Thoracic aorta (tissue), 2 donors: ENCODE results near the gene NFYC. TPM values are rescaled to one million over a fixed set of nuclear protein-coding genes. Genes with fewer than 3 reads are reported as not detected.

Experiments used
- ATAC-seq: fragments of 150-250 bp; one replicate; pipeline ENCODE4 v1.8.0; 2017; ENCODE audit warnings: low read depth; ENCODE audit not compliant: insufficient number of reproducible peaks, low FRiP score
- DNase-seq: peaks from one replicate; pipeline ENCODE4 v3.0.0-alpha.2; 2020; ENCODE audit warnings: low spot score
- H3K27ac ChIP-seq, 2 donors: fragments of 200-600 bp; sonication (generic); 1 replicate in 1 of 2; 2 replicates in 1 of 2; pipeline ENCODE4 v1.5.1; 2016; ENCODE audit warnings: mild to moderate bottlenecking in 2 of 2, moderate library complexity in 2 of 2
- H3K27me3 ChIP-seq: fragments of 200-600 bp; sonication (generic); replicated peaks from 2 replicates; pipeline ENCODE4 v1.6.0; 2016; ENCODE audit warnings: mild to moderate bottlenecking; ENCODE audit not compliant: insufficient read depth
- H3K36me3 ChIP-seq: fragments of 200-600 bp; sonication (generic); one replicate; pipeline ENCODE4 v1.5.1; 2016
- H3K4me1 ChIP-seq, 2 donors: fragments of 200-600 bp; sonication (generic); 1 replicate in 1 of 2; 2 replicates in 1 of 2; pipeline versions ENCODE4 v1.5.1 to v1.6.0; 2016; ENCODE audit warnings: low read depth in 2 of 2, mild to moderate bottlenecking in 1 of 2; ENCODE audit not compliant: control insufficient read depth in 1 of 2
- H3K4me3 ChIP-seq: fragments of 200-600 bp; sonication (generic); 2 replicates; pipeline ENCODE4 v1.5.1; 2016; ENCODE audit warnings: mild to moderate bottlenecking
- H3K9me3 ChIP-seq: fragments of 200-600 bp; sonication (generic); 2 replicates; pipeline ENCODE4 v1.5.1; 2016
- total RNA-seq, 2 donors: library from RNA; depleted of rRNA; stranded (reverse); fragments of >200 nt; gene quantifications; one replicate each; pipeline versions ENCODE4 v1.1.0 to v1.2.3, GENCODE V29; 2016
- TF ChIP-seq, protein P1 (sequence below): fragments of 200-600 bp; sonication (generic); IDR thresholded peaks from one replicate; pipeline ENCODE4 v1.5.1; 2019; ENCODE audit warnings: antibody characterized with exemption

Gene NFYC
- total RNA-seq, 2 donors from 2014 or later, result 38.9 to 40.6 TPM

DNA sequence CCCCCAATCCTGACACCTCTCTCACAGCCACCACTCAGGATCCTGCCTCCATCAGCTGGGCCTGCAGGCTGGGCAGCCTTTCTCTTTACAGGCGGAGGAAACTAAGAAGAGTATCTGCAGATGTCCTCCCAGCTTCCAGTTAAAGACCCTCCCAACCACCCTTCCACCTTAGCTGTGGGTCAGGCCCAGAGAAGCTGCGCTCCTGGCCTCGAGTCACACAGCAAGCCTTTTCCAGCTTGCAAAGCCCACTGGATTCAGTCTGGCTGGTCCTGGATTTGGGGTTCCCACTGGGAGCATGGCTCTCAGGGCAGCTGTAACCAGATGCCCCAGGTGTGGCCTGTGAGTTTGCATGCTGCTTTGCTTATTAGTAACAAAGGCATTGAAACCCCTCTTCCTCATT lies 111.9 kb downstream of the NFYC start:
- ATAC-seq (no peak), DNase-seq (no peak)
- Histone ChIP-seq H3K27ac (peak overlapping the region; percentile 74 to 83), H3K4me3 (no peak overlapping the region), H3K36me3 (no peaks in the 10 kb centered on the region), H3K27me3 (no peaks in the 10 kb centered on the region), H3K4me1 (peaks cover 43 to 72% of the 10 kb centered on the region in 2 donors), H3K9me3 (no peaks in the 10 kb centered on the region)
- TF ChIP-seq, protein P1, sequence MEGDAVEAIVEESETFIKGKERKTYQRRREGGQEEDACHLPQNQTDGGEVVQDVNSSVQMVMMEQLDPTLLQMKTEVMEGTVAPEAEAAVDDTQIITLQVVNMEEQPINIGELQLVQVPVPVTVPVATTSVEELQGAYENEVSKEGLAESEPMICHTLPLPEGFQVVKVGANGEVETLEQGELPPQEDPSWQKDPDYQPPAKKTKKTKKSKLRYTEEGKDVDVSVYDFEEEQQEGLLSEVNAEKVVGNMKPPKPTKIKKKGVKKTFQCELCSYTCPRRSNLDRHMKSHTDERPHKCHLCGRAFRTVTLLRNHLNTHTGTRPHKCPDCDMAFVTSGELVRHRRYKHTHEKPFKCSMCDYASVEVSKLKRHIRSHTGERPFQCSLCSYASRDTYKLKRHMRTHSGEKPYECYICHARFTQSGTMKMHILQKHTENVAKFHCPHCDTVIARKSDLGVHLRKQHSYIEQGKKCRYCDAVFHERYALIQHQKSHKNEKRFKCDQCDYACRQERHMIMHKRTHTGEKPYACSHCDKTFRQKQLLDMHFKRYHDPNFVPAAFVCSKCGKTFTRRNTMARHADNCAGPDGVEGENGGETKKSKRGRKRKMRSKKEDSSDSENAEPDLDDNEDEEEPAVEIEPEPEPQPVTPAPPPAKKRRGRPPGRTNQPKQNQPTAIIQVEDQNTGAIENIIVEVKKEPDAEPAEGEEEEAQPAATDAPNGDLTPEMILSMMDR, result no peak

DNA sequence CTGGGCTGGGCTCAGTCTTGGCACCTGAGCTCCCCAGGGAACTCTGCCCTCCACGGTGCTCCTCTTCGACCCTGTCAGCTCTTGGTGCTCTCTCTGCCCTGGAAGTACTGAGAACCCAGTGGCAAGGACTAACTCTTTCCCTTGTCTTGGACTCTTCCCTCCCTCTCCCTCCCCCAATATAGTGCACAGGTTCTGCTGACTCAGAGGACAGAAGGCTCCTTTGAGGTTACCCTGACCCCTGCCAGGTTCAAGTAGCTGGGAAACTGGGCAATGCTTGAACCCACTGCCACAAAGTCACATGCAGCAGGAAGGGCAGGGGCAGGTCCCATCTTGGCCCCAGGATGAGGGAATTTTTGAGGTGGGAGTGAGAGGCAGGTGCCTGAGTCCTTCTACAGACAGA lies 112.4 kb downstream of the NFYC start:
- no peaks in the 10 kb centered on the region for H3K27me3 ChIP-seq
- no peaks in the 10 kb centered on the region for H3K9me3 ChIP-seq
- H3K4me1 ChIP-seq, result peaks cover 44 to 72% of the 10 kb centered on the region in 2 donors

DNA sequence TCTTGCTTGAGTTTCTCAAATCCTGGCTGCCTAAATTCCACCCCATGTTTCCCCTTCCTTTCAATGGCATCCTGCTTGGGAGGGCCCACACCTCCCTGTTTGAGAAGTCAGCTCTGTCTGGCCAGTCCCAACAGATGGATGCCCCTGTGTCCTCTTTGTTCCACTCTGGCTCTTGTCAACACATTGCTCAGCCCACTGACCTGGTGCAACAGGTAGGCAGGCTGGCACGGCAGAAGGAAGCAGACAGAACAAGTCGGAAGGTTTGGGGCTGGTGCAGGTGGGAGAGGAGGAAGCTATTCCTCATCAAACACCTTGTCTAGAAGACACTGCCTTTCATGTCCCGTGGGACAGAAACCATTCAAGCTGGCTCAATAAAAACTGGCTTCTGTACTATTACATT lies 114.7 kb downstream of the NFYC start:
- H3K27me3 ChIP-seq, result no peaks in the 10 kb centered on the region
- no peaks in the 10 kb centered on the region for H3K9me3 ChIP-seq
- no peak overlapping the region for H3K4me3 ChIP-seq
- TF ChIP-seq, protein P1, result no peak
- peaks cover 34 to 53% of the 10 kb centered on the region in 2 donors for H3K4me1 ChIP-seq
- H3K27ac ChIP-seq, result peak overlapping the region; percentile 71 to 82
- no peak for ATAC-seq
- DNase-seq, result no peak
- no peaks in the 10 kb centered on the region for H3K36me3 ChIP-seq

More for the DNA sequence above, 112.4 kb downstream of the NFYC start:
- Histone ChIP-seq H3K4me3 (no peak overlapping the region), H3K36me3 (no peaks in the 10 kb centered on the region), H3K27ac (peak overlapping the region in 1 of 2 donors; percentile 83)
- TF ChIP-seq, protein P1, result no peak
- ATAC-seq (no peak), DNase-seq (no peak)

DNA sequence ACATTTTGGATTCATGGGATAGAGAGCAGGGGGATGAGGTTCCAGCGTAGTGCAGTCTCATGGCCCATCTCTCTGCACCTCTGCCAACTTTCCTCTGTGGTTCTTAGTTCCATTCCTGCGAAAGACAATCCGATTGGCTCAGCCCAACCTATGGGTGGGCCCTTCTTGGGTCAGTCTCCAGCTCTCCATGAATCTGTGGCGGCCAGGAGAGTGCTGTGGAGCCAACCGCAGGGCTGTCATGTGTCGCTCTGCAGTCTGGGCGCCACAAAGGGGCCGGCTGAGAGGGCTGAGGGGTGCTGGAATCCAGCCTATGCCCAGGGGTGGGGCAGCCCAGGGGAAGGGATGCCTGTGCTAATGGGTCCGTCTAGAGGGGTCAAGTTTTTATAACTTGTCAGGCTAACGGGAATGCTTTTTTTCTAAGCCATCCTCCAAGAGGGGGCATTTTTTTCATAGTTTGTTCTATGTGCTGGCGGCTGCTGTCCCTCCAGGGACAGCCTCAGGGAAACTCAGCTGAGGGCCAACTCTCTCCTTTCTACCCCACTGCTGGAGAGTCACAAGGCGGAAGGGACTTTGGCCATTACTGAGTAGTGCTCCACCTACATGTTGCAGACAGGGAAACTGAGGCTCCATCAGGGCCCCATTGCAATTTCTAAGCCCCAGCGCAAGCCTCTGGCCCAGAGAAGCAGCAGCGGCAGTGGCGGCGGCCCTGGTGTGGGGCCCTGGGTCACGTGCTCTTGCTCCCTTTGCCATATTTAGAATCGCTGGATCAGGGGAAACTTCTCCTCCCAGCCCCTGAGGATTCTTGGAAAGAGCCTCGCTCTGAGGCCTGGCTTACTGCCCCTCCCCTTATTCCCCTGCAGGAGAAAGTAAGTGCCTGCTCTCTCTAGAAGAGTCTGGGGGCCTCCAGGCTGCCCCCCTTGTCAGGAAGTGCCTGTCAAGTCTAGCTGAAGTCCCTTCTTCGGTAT lies 115.5 kb downstream of the NFYC start:
- Histone ChIP-seq H3K27me3 (no peaks in the 10 kb centered on the region), H3K27ac (peak overlapping the region; percentile 71 to 82), H3K4me3 (peak overlapping the region; percentile 54), H3K36me3 (no peaks in the 10 kb centered on the region), H3K9me3 (no peaks in the 10 kb centered on the region), H3K4me1 (peaks cover 28 to 45% of the 10 kb centered on the region in 2 donors)
- TF ChIP-seq, protein P1, result no peak
- no peak for DNase-seq
- ATAC-seq, result peak; percentile 33

DNA sequence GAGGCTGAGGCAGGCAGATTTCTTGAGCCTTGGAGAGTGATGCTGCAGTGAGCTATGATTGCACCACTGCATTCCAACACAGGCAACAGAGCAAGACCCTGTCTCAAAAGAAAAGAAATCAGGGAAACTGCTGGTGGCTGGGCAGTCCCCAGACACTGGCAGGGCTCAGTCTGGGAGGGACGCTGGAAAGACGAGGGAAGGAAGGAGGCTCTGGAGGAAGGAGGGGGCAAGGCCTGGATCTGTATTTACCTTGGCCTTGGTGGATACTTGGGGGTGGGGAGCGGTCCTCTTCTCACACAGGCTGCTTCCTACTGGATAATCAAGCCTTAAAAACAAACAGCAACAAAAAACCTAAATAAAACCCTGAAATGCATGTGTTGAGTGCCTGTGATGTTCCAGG lies 116.5 kb downstream of the NFYC start:
- H3K4me1 ChIP-seq, result peaks cover 28 to 44% of the 10 kb centered on the region in 2 donors
- no peaks in the 10 kb centered on the region for H3K36me3 ChIP-seq
- ATAC-seq (no peak), DNase-seq (no peak)
- no peaks in the 10 kb centered on the region for H3K27me3 ChIP-seq
- no peaks in the 10 kb centered on the region for H3K9me3 ChIP-seq
- TF ChIP-seq, protein P1, result no peak
- H3K27ac ChIP-seq, result peak overlapping the region; percentile 71 to 82
- H3K4me3 ChIP-seq, result peak overlapping the region; percentile 54
